Adipose tissue (tissue), 3 donors: Measurements from ENCODE around the gene TTC28. TPM values are rescaled to one million over a fixed set of nuclear protein-coding genes. Genes with fewer than 3 reads are reported as not detected.

ENCODE experiments used
- H3K27ac ChIP-seq: one replicate; pipeline ENCODE4 v1.5.1; 2013; ENCODE audit warnings: low read depth, low read length
- WGBS, 3 donors: extraction: QIAGEN DNeasy Blood & Tissue Kit; methylation state at CpG; one replicate each; pipeline ENCODE4 v1.1.7; 2013; 5-methylcytosine and 5-hydroxymethylcytosine counted together
- polyA plus RNA-seq, 3 donors: library from polyadenylated mRNA; stranded (reverse); fragments of 200-250 nt; gene quantifications; one replicate each; pipeline ENCODE4 v1.2.3, GENCODE V29; 2013
- donor health status: healthy with polysubstance abuse.
- donor health status: Bipolar disorder and iron deficiency.
- donor health status: healthy.

TTC28 gene
- polyA plus RNA-seq, 3 donors = 2.8 to 10.6 (median 8.3) TPM

- 32 to 89% (median 72%) methylated on average over 2 of the region's 2 CpGs for WGBS, 3 donors
- H3K27ac ChIP-seq = no peak overlapping the region
These were observed 664.6 kb downstream of the TTC28 start for GRCh38 chr22:28015046-28015425.

- no peak overlapping the region for H3K27ac ChIP-seq
- WGBS, 3 donors = 82 to 90% (median 85%) methylated on average over 18 of the region's 18 CpGs
These were observed 665.2 kb downstream of the TTC28 start for GRCh38 chr22:28014211-28015045.

DNA sequence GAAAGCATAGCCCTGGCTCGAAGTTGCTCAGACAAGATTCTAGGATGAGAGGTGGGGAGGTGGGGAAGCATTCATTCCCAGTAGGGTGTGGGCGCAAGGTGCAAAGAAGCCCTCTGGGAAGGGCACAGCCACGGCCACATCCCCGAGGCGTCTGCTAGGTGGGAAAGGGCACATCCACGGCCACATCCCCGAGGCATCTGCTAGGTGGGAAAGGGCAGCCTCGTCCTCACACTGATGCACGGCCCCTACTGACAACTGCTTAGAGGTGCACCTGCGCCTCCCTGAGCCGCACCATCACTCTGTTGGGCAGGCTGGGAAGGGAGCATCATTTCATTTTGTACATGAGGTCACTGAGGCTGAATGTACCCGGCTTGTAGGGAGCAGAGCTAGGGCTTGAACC lies 666.0 kb downstream of the TTC28 start:
- WGBS, 3 donors = 91 to 93% (median 93%) methylated on average over 11 to 12 of the region's 12 CpGs
- H3K27ac ChIP-seq = no peak overlapping the region

GRCh38 chr22:28012832-28013460 lies 666.7 kb downstream of the TTC28 start:
- H3K27ac ChIP-seq = no peak overlapping the region
- WGBS, 3 donors = 69 to 89% (median 88%) methylated on average over 7 of the region's 7 CpGs

DNA sequence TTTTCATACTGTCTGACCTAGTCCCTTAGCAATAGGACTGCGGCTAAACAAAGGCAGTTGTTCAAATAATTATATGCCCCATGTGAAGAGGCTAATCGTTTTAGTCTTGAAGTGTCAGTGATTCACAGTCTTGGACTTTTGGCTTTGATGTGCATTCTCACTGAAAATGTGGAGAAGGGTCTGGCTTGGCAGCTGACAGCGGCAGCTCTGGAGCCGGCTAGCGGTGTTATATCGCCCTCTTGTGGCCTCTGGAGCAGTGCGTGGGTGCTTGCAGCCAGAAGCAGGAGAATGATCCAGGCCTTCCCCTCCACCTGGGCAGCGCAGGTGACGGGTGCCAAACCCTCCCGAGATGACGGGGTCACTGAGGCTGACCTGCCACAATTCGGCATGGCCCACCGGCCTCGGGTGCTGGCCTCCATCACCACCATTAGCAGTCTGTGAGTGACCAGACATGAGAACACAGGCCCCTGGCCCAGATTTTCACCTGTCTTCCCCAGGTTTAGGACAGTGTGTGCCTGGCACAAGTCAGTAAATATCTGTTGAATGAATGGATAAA lies 670.3 kb downstream of the TTC28 start:
- no peak overlapping the region for H3K27ac ChIP-seq
- 15% methylated on average over 14 of the region's 14 CpGs for WGBS, 3 donors

DNA sequence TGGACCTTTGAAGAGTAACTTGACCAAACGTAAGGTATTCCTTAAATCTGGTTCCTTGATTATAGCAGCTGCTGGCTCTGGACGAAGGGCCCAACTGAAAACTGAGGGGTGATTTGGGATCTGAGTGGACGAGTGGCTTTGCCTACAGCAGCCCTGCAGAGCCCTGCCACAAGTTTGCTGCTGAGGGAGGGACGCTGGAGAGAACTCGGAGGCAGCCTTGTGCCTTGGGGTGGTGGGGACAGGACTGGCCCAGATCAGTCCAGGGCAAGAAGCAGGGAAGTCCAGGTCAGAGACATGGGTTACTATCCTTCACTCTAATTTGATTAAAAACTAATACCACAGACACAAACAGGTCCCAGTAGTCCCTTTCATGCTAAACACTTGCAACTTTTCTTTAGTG lies 671.0 kb downstream of the TTC28 start:
- no peak overlapping the region for H3K27ac ChIP-seq
- WGBS, 3 donors = 81 to 95% (median 89%) methylated on average over 5 of the region's 5 CpGs

GRCh38 chr22:28008056-28008455 lies 671.6 kb downstream of the TTC28 start:
- H3K27ac ChIP-seq = no peak overlapping the region
- WGBS, 3 donors = 77 to 90% (median 79%) methylated on average over 4 of the region's 4 CpGs

DNA sequence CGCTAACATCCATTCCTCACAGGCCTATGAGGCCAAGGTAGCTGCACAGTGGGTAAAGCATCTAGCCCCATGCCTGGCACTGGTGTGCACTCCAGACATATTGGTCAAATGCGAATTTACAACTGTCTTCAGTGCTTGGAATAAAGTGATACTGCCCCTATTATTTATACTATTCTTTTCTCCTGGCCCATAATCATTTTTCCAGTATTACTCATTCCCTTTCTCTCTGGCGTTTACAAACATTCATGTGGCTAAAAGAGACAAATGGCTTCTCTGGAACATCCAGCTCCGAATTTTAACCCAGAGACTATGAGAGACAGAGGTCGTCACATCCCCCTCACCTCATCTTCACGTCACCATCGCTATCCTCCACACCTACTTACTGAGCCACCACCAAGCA lies 673.4 kb downstream of the TTC28 start:
- 84 to 90% (median 87%) methylated on average over 7 of the region's 7 CpGs for WGBS, 3 donors

GRCh38 chr22:28005513-28005912 lies 674.1 kb downstream of the TTC28 start:
- WGBS, 3 donors = 86 to 90% (median 88%) methylated on average over 6 of the region's 6 CpGs
- H3K27ac ChIP-seq = no peak overlapping the region

More for the DNA sequence above, 673.4 kb downstream of the TTC28 start:
- H3K27ac ChIP-seq = no peak overlapping the region

DNA sequence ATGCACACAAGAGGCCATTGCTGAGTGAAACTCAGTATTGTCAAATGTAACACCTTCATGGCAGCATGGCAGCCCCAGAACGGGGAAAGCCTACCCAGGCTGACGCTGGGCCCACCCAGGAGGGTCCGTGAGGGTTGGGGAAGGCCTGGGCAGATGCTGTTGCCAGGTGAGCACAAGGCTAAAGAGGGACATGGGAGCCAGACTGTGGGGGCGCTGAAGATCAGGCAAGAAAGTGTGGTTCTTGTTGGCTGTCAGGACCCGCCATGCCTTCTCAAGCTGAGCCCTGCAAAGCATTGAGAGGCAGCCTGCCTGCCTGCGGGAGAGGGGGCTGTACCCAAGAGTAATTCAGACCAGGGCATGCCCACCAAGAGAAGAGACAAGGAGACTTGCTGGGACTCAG lies 675.6 kb downstream of the TTC28 start:
- WGBS, 3 donors = 93 to 95% (median 93%) methylated on average over 6 of the region's 6 CpGs
- no peak overlapping the region for H3K27ac ChIP-seq

DNA sequence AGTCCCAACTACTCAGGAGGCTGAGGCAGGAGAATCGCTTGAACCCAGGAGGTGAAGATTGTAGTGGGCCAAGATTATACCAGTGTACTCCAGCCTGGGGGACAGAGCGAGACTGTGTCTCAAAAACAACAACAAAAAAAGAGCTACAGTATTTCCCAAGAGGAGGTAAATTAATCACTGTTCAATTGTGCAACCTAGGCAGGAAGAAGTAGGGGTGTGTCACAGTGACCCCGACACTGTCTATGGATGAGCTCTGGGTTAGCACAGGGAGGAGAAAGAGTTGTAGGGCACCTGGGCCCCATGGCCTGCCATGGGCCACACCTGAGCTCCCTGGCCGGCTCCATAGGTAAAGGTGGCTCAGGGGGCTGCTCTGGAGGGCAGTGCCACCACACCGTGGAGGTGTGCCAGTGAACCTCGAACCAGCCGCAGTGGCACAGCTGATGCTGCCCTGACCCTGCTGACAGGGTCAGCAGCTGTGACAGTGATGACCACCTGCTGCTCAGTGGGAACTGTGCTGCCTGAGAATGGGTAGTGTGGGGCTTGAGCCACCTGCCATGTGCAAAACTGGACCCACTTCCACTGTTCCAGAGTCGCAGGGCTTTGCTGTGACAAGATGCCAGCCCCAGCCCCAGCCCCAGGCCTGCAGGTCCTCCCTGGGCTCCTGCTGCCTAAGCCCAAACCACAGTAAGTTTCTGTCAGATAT lies 676.6 kb downstream of the TTC28 start:
- 73 to 90% (median 78%) methylated on average over 8 of the region's 8 CpGs for WGBS, 3 donors

DNA sequence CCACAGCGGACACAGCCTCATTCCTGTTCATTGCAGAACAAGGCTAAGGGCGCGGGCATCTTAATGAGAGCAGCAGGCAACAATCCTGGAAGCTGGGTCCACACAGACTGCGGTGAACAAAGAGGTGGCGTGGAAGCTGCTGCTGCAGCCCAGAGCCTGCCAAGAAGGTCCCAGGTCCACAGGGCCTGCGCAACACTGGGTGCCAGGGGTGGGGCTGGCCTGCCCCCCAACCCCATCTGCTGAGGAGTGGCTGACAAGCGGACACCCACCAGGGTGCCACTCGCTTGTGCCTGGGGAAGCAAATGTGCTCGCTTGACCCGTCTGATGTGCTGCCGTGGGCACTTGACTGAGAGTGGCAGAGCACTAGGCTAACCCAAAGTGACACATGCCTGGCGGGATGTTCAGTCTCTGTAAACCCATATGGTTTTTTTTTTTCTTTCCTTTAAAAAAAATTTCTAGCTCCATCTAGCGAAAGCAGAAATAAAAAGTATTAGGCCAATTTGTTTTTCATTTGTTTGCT lies 677.4 kb downstream of the TTC28 start:
- 91 to 95% (median 93%) methylated on average over 13 of the region's 13 CpGs for WGBS, 3 donors
- H3K27ac ChIP-seq = no peak overlapping the region

More for the DNA sequence above, 676.6 kb downstream of the TTC28 start:
- H3K27ac ChIP-seq = no peak overlapping the region

- WGBS, 3 donors = 96 to 97% (median 97%) methylated on average over 25 of the region's 25 CpGs
- H3K27ac ChIP-seq = no peak overlapping the region
These were observed 678.3 kb downstream of the TTC28 start for GRCh38 chr22:28001171-28001835.

DNA sequence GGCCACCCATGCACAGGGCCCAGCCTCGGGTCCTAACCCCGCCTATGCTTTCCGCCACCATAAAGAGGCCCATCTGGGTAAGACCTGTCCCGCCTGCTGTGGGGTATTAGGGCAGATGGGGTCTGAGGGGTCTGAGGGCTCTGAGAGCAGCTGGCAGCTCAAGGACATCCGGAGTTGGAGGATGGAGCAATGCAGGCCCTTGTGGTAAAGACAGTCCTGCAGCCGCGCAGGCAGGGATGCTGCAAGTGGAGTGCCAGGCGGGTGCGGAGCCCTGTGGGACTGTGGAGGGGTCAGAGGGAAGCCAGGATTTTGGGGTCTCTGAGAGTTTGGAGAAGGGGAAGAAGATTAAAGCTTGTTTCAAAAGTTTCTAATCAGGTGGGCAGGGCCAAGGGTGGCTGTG lies 679.3 kb downstream of the TTC28 start:
- H3K27ac ChIP-seq = no peak overlapping the region
- 90 to 94% (median 93%) methylated on average over 9 of the region's 9 CpGs for WGBS, 3 donors

GRCh38 chr22:27999876-28000275 lies 679.8 kb downstream of the TTC28 start:
- 93% methylated on average over 6 of the region's 6 CpGs for WGBS, 3 donors
- no peak overlapping the region for H3K27ac ChIP-seq

DNA sequence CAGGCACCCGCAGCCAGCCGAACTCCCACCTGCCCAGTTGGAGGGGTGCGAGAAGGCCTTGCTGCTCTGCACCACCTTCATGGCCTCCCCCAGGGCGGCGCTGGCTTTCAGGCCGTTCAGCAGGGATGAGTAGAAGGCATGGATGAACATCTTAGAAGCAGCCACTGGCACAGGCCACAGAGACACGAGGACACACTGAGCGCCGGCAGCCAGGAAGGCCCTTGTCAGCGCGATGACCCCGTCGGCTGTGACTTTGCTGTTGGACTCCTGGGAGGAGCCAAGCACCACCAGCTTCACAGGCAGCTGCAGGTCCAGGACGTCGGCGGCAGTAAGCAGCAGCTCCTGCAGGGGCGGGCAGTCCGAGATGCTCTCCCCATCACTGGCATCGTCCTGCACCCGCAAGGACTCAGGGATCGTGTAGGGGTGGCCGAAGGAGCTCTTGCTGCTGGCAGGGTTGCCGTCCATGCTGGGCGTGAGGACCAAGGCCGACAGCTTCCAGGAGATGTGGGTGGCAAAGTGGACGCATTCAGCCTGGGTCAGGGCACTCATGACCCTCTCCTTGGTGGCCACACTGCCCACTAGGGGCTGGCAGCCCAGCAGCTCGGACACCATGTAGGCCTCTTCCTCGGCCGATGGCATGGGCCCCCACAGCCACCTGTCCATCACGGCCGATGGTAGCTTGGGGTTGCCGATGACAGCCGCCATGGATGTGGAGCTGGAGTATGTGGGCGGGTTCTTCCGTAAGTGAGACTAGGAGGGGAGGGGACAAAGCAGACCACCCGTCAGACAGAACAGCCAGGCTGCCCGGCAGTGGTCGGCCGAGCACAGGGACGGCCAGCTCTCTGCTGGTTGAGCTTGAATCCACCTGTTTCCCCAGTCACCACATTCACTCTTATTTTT lies 680.9 kb downstream of the TTC28 start:
- no peak overlapping the region for H3K27ac ChIP-seq
- 95 to 96% (median 96%) methylated on average over 37 to 40 of the region's 40 CpGs for WGBS, 3 donors

DNA sequence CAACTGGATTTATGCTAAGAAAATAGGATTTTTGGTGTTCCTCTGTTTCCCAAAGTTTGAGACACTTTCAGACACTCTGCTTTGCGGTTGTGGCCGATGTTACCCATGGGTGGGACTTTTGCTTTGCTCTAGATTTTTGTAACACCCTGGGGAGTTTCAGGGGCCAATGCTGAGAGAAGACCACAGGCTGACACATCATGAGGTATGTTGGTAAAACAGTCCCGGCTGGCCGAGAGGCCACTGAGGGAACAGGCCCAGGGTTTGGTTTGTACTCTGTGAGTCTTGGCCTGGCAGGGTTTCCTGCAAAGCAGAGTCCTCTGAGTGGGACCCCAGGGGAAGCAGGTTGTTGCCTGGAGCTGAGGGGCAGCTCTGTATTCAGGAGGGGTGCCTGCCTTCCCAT lies 682.1 kb downstream of the TTC28 start:
- H3K27ac ChIP-seq = no peak overlapping the region
- WGBS, 3 donors = 82 to 89% (median 84%) methylated on average over 4 of the region's 4 CpGs
